ENCODE measurements around the gene USP24.
"Not testable (repeated sequence)": the region's sequence is repeated elsewhere in the genome, so short reads cannot be mapped to it uniquely, and the experiment has no call there.

The USP24 gene

DNA sequence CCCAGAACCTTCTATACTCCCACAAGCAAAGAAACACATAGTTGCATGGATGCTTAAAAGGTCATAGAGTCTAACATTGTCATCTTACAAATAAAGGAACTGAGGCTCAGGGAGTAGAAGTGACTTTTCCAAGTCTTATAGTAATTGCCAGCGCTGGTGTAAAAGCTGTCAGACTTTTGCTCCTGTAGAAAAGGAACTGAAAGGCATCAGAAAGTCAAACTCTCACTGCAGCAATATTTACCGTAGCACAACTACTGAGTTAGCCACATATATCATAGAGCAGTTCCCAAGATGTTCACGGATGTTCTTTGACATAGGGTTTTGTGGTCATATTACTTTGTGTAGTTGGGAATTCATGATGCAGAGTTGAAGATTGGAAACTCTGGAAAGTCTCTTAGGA lies 16.6 kb upstream of the USP24 start:
- DNase-seq: no peak

DNA sequence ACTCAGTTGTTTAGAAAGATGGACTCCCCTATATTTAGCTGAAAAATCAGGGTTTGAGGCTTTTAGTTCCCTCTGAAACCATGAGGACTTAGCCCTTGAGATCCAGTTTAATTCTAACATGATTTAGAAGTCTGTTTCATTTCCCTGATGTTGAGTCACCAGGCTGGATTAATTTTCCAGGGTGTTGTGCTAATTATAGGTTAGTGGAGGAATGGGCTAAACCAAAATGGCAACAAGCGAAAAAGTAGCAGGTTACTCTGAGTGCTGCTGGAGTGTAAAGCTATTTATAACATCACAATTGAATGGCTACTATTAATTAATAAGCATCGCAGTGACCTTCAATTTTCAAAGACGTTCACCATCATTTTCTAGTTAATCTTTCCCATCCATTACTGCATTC lies 15.5 kb upstream of the USP24 start:
- DNase-seq: no peak

DNA sequence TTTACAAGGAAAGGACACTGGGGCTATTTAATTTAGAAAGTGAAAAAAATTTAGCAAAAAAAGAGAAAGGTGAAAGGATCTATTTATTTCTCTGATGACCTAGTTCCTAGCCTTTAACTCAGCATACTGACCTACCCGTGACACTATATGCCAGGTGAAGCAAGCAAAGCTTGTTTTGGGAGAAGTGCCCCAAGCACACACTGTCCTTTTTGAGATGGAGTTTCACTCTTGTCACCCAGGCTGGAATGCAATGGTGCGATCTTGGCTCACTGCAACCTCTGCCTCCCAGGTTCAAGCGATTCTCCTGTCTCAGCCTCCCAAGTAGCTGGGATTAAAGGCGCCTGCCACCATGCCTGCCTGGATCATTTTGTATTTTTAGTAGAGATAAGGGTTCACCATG lies 14.6 kb upstream of the USP24 start:
- DNase-seq: not testable (repeated sequence)

DNA sequence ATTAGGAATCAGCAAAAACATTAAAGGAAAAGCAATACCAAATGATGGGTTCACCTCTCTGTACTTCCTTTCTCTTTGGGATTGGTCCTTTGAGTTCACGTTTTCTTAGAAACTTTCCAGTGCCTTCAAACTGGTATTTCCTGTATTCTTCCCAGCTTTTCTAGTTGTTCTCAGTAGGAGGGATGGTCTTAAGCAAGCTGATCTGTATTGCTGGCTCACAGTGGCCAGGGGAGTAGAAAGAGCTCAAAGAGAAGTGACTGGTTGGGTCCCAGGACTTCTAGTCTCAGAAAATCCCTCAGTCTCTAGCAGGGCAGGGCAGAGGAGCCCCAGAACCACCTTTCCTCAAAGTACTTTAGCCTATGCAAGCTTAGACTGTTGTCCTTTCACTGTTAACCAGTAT lies 10.1 kb upstream of the USP24 start:
- no peak for DNase-seq

DNA sequence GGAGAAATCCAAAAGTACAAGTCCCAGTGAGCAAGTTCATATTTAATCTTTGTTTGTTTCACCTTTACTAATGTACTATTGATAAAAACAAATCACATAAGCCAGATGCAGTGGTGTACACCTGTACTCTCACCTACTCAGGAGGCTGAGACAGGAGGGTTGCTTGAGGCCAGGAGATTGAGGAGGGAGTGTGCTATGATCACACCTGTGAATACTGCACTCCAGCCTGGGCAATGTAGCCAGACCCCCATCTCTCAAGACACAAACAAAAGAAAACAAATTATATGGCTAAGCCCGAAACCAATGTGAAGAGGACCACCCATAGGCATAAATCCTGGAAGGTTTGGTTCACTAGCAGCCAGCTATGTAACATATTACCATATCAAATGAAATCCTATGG lies 9.6 kb upstream of the USP24 start:
- no peak for DNase-seq

DNA sequence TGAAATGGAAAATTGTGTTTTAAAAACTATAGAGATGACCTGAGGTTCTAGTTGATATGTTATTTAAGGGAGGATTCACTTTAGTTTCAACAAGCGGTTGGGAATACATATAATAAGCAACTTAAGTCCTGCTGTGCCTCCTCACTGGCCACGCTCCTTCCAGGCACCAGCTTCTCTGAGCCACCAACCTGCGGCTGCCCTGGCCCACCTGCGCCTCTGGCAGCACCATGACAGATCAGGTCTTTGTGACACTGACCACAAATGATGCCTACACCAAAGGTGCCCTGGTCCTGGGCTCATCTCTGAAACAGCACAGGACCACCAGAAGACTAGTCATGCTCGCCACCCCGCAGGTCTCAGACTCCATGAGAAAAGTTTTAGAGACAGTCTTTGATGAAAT lies 7.0 kb upstream of the USP24 start:
- DNase-seq: no peak

DNA sequence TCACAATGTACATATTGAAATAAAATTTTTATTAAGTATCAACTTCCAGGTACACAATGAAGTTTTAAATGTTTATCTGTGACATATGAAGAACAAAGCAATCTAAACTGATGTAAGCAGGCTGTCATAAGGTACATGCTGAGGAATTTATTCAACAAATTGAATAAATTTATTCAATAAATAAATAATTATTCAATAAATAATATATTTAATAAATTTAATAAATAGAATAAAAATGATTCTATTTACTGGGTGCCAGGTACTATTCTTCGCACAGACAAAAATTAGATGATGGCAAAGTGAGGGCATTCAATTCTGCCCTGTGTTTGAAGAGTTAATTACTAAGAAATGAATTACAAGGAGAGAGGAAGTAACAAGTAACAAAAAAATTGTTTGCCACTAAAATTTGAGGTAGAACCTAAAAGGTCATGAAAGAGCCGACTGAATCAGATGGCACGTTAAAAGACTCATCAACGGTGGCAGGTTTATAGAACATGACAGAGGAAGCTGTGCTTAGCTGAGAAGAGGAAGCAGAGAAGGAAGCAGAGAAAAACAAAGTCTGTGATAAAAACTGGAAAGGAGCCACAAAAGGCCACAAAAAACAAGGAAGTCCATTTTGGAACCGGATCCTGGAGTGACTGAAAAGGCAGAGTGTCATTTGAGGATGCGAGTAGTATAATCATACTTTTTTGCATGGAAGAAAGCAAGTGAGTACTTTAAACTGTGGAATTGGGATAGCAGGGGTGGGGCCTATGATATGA lies 2.2 kb upstream of the USP24 start:
- DNase-seq: no peak

DNA sequence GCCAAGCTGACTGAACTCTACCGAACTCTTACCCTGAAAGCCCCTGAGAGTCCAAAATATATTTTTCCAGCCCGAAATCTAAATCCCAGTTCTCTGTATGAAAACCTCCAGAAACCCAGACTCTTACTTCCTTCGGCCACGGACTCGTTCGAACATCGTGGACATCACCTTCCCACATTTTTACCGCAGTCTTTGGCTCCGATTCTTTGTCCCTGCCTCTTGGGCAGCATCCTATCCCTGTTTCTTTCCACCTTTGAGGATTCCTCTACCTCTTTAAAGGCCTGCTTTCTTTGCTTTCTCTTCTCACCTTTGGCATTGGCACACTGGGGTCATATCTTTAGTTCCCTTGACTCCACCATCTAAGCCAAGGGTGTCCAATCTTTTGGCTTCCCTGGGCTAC lies 932 bp upstream of the USP24 start:
- DNase-seq: no peak

DNA sequence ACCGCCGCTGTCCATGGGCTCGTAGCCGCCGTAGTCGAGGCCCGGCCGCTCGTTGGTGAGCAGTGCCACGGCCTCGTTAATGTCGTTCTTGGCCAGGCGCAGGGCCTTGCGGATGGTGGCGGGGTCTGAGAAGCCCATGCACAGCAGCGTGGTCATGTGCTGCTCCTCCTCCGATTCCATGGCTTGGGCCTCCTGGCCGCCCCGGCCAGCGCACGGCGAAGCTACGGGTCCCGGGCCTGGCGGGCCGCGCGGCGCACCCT lies 300 bp downstream of the USP24 start:
- no peak for DNase-seq

DNA sequence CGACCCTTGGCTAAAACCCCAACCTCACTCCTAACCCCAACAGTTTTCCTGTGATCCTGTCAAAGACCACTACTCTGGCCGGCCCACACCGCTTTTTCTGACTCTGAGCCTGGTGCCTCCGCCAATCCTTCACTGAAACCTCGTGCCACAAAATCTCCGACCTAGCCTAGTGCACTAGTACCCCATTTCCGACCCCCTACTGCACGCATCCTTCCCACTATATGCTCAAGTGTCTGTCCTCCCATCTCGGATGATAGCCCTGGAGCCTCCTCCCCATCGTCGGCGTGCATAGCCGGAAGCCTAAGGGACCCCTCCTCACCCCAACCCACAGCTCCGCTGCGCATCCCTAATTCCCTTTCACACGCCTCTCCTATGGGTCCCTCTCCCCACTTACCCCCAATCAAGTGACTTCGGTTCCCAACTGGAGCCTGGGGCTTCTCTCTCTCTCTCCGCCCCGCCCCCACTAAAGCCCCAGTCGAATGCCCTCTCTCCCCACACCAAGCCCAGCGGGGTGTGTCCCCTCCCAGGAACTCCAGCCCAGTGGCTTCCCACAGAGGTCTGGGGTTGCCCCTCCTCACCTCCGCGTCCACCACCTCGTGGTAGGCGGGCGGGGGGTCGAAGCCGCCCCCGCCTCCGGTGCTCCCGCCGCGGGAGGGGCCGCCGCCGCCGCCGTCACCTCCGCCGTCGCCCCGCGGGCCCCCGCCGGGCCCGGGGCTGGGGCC lies 791 bp downstream of the USP24 start:
- no peak for DNase-seq

DNA sequence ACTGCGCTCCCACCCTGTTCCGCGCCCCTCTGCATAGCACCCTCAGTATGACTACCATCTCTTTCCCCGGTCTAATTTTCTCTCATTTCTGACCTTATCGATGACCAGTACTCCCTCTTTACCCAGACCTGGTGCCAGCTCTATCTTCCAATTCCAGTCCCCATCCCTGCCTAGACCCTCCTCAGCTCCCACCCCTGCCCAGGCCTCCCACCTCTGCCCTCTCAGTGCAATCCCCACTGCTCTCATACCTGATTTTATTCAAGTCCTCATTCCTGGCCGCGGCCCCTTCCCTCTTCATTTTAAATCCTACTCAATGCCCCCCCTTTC lies 1.3 kb downstream of the USP24 start:
- DNase-seq: no peak

DNA sequence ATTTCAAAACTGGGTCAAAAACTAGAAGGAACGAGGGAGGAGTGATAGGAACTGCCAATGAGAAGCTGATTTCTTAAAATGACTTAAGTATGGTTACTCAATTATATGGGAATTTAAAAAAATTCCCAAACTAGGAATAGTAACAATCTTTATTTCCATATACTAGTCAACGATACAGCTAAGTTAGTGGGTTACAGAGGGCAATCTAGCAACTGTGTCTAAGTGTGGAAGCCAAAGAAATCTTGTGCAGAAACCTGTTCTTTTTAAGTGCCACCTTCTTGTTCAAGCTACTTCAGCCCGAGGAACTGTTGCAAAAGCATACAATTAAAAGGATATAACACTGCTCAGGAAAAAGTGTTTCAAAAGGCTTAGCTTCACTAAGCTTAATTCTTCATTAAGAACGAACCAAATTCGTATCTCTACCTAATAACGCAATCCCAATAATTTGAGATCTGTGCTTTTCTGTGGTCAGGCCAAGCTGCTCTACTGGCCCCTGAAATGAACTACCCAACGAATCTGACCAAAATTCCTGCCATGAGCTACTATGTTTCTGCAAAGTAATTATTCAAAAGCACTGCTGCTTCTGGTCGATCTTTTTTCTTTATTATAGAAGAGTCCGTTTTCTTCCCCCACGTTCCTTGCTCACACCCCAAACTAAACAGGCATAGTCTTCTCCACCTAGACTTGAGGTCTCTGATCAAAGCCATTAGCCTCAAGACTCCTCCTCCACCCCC lies 1.8 kb downstream of the USP24 start:
- no peak for DNase-seq

DNA sequence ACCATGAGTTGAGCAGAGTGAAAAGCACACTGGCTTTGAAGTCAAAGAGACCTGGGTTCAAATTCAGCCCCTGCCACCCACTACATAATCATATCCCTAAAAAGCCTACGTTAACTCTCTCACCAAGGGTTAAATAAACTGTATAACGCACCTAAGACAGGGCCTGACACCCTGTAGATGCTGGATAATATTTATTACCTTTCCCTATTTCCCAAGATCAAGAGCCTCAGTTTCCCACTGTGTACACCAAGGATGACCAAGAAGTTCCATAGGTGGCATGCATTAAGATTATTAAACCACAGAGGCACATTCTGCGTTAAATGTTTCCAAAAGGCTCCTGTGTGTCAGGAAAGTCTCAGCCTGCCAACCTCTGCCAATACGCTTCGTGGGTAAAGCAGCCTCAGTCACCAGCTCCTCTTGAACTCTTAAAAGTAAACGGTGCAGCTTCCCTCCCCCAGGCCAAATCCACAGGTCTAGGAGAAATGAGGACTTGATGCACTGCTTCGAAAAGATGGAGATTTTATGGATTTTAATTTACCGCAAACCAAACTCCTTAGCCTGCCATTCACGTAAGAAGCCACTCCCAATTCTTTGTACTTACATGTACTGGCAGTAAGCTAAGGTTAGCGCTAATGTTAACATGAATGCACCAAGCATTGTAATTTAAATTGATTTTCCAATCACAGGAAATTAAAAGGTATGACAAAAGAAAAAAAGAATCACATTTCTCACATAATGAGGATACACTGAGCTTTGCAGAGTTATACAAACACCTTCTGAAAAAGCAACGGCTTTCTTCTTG lies 2.6 kb downstream of the USP24 start:
- no peak for DNase-seq

DNA sequence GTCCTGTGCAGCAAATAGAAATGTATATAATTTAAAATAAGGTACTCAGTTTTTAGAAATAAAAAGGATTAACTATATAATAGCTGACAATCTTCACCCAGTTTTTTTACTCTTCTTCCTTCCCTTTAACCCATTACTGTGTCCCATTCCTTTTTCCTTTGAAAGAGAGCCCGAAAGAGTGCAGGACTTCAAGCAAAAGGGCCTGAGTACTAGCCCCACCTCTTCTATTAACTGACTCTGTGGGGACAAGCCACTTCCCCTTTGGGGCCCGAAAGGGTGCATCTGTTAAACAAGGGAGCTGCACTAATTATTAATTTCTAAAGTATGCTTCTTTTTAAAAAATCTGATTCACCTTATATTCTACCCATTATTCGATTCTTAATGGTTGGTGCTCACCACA lies 3.3 kb downstream of the USP24 start:
- DNase-seq: no peak

DNA sequence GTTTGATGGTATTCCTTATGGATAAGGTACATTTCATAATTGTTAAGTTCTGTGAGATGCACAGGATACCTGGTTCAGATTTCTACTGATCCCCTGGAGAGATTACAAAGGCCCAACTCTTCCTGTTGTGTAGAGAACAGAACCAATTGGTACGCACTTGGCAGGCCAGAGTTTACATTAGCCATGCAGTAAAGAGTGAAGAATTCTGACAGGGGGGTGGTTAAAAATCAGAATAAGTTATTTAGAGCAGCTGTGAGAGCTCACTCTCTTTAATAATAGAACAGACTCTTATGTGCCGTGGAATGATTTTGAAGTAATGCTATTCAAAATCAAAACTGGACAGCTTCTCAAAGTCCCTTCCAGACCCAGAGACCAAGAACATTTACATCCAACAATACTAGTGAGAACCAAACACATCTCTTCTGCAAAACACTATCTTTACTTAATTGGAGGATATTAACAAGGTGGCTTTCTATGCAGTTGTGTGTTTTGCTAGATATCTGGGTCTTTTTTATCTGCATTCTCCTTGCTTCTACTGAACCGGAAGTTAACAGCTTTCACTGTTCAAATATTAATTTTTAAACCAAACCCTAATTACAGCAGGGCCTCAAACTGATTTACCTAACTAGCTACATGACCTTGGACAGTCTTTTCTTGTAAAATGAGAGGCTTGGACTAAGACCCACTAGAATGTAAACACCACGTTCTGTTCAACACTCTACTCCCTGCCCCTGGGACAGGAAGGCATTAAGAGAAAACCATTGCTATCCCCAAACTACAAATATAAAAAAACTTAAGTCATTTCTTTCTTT lies 4.0 kb downstream of the USP24 start:
- no peak for DNase-seq

DNA sequence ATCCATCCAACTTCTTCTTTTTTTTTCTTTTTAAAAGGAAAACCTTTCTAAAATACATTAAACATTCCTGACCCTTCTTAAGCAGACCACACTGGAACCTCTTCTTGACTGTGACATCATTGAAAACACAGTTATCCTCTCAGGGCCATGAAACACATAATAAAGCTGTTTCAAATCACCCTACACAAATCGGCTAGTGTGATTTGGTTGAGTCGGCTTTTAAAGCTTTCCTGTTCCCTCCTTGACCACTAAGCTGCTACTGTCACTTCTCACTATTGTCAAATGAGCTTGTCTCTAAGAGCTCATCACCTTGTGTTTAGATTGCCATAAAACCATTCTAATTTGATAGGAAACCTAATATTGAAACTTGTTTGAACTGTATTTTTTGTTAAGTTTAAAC lies 5.9 kb downstream of the USP24 start:
- no peak for DNase-seq

DNA sequence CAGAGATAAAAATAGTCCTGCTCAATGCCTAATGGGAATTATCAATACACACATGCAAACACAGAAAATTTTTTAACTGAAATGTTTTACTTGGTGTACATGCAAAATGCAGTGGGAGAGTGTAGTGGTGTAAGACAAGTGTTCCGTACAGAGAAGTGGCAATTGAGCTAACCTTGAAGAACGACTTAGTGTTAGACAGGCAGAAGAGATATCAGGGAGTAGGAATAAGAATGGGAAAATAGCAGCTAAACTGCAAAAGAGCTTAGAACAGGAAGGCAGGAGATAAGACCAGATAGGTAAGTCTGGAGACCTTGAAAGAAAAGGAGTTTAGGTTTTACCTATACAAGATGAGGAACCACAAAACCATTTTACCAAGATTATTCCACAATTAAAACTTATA lies 9.0 kb downstream of the USP24 start:
- no peak for DNase-seq

DNA sequence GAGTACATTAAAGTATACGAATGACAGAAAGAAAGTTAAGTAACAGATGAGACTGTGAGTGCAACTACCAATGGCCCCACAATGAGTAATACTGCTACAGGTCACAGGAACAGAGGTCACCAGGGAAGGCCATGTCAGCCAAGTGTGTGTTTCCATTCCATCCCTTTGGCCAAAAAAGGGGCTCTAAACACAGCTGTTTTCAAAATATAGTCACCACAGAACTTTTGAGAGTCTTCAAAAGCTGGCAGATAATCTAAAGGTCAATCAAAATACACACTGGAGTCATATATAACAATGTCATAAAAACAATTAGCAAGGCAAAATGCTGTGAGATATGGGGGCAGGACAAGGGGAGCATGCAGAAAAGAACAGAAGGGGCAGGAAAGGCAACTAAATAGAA lies 10.2 kb downstream of the USP24 start:
- no peak for DNase-seq

DNA sequence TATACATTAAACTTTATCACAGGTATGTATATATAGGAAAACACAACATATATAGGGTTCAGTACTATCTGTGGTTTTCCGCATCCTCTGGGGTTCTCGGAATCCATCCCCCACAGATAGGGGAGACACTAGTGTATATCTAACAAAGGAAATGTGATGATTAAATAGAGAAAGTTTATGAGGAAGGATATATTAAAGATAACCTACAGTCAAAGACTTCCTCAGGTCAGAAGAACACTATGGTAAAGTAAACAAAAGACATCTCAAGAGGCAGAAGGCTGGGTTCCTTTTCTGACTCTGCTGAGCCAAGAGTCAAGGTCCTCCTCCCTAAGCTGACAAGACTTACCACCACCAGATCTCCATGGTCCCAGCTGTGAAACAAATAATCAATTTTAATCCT lies 12.1 kb downstream of the USP24 start:
- no peak for DNase-seq

DNA sequence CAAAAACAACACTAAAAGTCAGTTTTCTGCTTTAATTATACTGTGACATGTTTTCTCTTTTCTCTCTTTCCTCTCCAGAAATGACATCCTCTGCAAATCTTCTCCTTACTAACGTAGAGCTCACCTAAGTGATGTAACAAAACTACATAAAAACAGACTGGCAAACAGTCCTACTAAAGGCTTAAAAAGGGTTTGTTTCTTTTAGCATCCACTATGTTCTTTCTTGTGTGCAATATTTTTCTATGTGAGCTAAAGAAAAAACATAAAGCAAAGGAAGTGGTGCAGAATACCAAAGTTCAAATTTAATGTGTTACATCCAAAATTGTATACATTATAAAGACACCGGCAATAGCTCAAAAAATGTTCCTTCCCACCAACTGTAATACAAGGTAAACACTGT lies 14.5 kb downstream of the USP24 start:
- DNase-seq: no peak

DNA sequence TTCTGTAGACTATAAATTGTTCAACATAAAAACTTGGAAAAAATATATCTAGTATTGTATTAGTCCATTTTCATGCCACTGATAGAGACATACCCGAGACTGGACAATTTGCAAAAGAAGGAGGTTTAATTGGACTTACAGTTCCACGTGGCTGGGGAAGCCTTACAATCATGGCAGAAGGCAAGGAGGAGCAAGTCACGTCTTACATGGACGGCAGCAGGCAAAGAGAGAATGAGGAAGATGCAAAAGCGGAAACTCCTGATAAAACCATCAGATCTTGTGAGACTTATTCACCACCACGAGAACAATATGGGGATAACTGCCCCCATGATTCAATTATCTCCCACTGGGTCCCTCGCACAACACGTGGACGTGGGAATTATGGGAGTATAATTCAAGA lies 15.4 kb downstream of the USP24 start:
- not testable (repeated sequence) for DNase-seq

DNA sequence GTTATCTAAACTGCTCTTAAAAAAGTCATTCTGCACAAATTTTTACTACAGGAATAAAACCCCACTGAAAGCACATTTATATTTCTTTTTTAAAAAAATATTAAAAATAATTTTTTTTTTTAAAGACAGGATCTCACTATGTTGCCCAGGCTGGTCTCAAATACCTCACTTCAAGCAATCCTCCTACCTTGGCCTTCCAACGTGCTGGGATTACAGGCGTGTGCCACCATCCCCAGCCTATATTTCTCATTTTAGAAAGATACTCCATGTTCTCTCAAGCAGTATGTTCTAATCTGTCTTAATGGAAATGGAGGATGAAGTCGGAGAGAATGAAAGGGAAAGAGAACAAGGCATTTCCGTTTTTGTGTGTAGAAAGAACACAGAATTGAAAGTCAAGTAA lies 17.1 kb downstream of the USP24 start:
- DNase-seq: no peak

DNA sequence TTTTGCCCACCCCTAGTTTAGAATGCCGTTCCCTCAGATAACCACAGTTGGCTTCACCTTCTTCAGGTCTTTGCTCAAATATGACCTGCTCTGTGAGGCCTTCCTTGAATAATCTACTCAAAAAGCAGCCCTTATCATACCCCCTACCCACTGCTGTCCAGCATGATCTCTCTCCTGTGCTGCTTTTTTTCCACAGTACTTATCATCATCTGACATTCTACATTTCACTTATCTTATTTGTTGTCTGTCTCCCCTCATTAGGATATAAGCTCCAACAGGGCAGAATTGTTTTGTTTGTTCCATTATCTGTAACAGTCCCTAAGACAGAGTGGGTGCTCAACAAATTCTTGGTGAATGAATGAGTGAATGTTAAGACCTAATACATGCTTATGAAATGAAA lies 18.1 kb downstream of the USP24 start:
- no peak for DNase-seq
